MCF 10A (cell line): ENCODE data around the gene IQCH. TPM values are rescaled to one million over a fixed set of nuclear protein-coding genes. Genes with fewer than 3 reads are reported as not detected.

ENCODE experiments used
- BruUV-seq: library from RNA; stranded (reverse); fragments of 400-500 nt; replicated peaks from 2 replicates; lab custom pipeline; 2021; lab: Mats Ljungman, UMichigan
- CTCF ChIA-PET: fragments of 300-600 bp; sonication (Branson Sonifier 250); formaldehyde crosslinking; extraction: SDS; loops from one replicate; lab custom pipeline; 2021; ENCODE audit warnings: antibody characterized with exemption, inconsistent platforms; lab: Yijun Ruan, JAX
- POLR2A ChIA-PET: fragments of 300-600, 350-650 bp; sonication (Branson Sonifier 250); formaldehyde crosslinking; extraction: SDS; loops from one replicate; lab custom pipeline; 2020; ENCODE audit warnings: antibody characterized with exemption, inconsistent platforms; lab: Yijun Ruan, JAX
- DNase-seq: peaks from one replicate; pipeline ENCODE4 v3.0.0-alpha.2; 2018; ENCODE audit not compliant: unreplicated experiment
- H3K27ac Mint-ChIP-seq: one replicate; pipeline ENCODE4 v1.8.0; 2022; ENCODE audit warnings: mild to moderate bottlenecking, low read depth, mixed read lengths; ENCODE audit not compliant: unreplicated experiment
- H3K27me3 Mint-ChIP-seq: one replicate; pipeline ENCODE4 v1.8.0; 2022; ENCODE audit warnings: mixed read lengths; ENCODE audit not compliant: insufficient read depth, unreplicated experiment
- H3K36me3 Mint-ChIP-seq: one replicate; pipeline ENCODE4 v1.8.0; 2022; ENCODE audit warnings: mild to moderate bottlenecking, moderate library complexity, mixed read lengths; ENCODE audit not compliant: insufficient read depth, unreplicated experiment
- H3K4me1 Mint-ChIP-seq: one replicate; pipeline ENCODE4 v1.8.0; 2022; ENCODE audit warnings: mixed read lengths; ENCODE audit not compliant: insufficient read depth, unreplicated experiment
- H3K4me3 Mint-ChIP-seq: one replicate; pipeline ENCODE4 v1.8.0; 2022; ENCODE audit warnings: mild to moderate bottlenecking, moderate library complexity, mixed read lengths; ENCODE audit not compliant: unreplicated experiment
- H3K9me3 Mint-ChIP-seq: one replicate; pipeline ENCODE4 v1.8.0; 2022; ENCODE audit warnings: mixed read lengths; ENCODE audit not compliant: unreplicated experiment
- CTCF ChIP-seq: fragments of 200-600 bp; IDR thresholded peaks from one replicate; pipeline ENCODE4 v1.8.0; 2022; ENCODE audit warnings: antibody characterized with exemption, mild to moderate bottlenecking; ENCODE audit not compliant: unreplicated experiment
- intact Hi-C: fragments of 100-400 bp; cut with micrococcal nuclease; formaldehyde crosslinking; loops from 2 replicates; pipeline ENCODE4 v1.14.1; 2022
- total RNA-seq: library from RNA; stranded (reverse); gene quantifications from 2 replicates; pipeline ENCODE4 v1.2.3, GENCODE V29; 2022

Gene IQCH
- total RNA-seq, 1 experiment from 2014 or later, result 5.0 TPM

GRCh38 chr15:67266870-67267269 lies 12.3 kb downstream of the IQCH start:
- POLR2A ChIA-PET, result interaction anchor here (0.6 kb wide), 1 partner anchor 255 kb away, joined by 3 read pairs; no protein-coding TSS in a partner anchor
- BruUV-seq, result no TSS peak

GRCh38 chr15:67267440-67267839 lies 12.9 kb downstream of the IQCH start:
- POLR2A ChIA-PET, result no interaction called here
- no peaks in the 10 kb centered on the region for H3K4me1 Mint-ChIP-seq
- H3K36me3 Mint-ChIP-seq, result no peaks in the 10 kb centered on the region
- H3K27ac Mint-ChIP-seq, result no peak overlapping the region
- no peaks in the 10 kb centered on the region for H3K27me3 Mint-ChIP-seq
- no peak overlapping the region for H3K4me3 Mint-ChIP-seq
- intact Hi-C loops, result no loop called here
- CTCF ChIA-PET, result interaction anchor here (0.6 kb wide), 1 partner anchor 574 kb away, joined by 3 read pairs; no protein-coding TSS in a partner anchor
- BruUV-seq, result no TSS peak
- no peak for TF ChIP-seq CTCF
- DNase-seq, result no peak
- no peaks in the 10 kb centered on the region for H3K9me3 Mint-ChIP-seq

More at GRCh38 chr15:67266870-67267269, 12.3 kb downstream of the IQCH start:
- intact Hi-C loops, result no loop called here
- no peak for DNase-seq
- H3K9me3 Mint-ChIP-seq, result no peaks in the 10 kb centered on the region
- H3K36me3 Mint-ChIP-seq, result no peaks in the 10 kb centered on the region
- H3K27ac Mint-ChIP-seq, result no peak overlapping the region
- CTCF ChIA-PET, result interaction anchor here (0.6 kb wide), 1 partner anchor 89 kb away, joined by 5 read pairs; no protein-coding TSS in a partner anchor
- no peak for TF ChIP-seq CTCF
- no peak overlapping the region for H3K4me3 Mint-ChIP-seq
- no peaks in the 10 kb centered on the region for H3K4me1 Mint-ChIP-seq
- no peaks in the 10 kb centered on the region for H3K27me3 Mint-ChIP-seq

- BruUV-seq, result no TSS peak
- H3K27me3 Mint-ChIP-seq, result no peaks in the 10 kb centered on the region
- ChIA-PET POLR2A (no interaction called here), CTCF (interaction anchor here (0.6 kb wide), 1 partner anchor 573 kb away, joined by 3 read pairs; no protein-coding TSS in a partner anchor)
- H3K9me3 Mint-ChIP-seq, result no peaks in the 10 kb centered on the region
- no peak for TF ChIP-seq CTCF
- intact Hi-C loops, result no loop called here
- no peaks in the 10 kb centered on the region for H3K4me1 Mint-ChIP-seq
- DNase-seq, result no peak
- no peak overlapping the region for H3K4me3 Mint-ChIP-seq
- H3K36me3 Mint-ChIP-seq, result no peaks in the 10 kb centered on the region
- no peak overlapping the region for H3K27ac Mint-ChIP-seq
Measured at GRCh38 chr15:67267951-67268941, 13.7 kb downstream of the IQCH start.

- no peak for DNase-seq
- BruUV-seq, result no TSS peak
- Mint-ChIP-seq H3K4me1 (no peaks in the 10 kb centered on the region), H3K36me3 (no peaks in the 10 kb centered on the region), H3K9me3 (no peaks in the 10 kb centered on the region), H3K27me3 (no peaks in the 10 kb centered on the region), H3K4me3 (no peak overlapping the region), H3K27ac (no peak overlapping the region)
- TF ChIP-seq CTCF, result no peak
- ChIA-PET POLR2A (no interaction called here), CTCF (interaction anchor here (0.7 kb wide), 1 partner anchor 1032 kb away, joined by 3 read pairs; no protein-coding TSS in a partner anchor)
- intact Hi-C loops, result no loop called here
Measured at GRCh38 chr15:67274236-67274635, 19.6 kb downstream of the IQCH start.
